MM.1S (cell line): ENCODE measurements around the gene GNA14.

ENCODE experiments used
- DNase-seq: peaks from one replicate; pipeline ENCODE4 v3.0.0-alpha.2; 2015
- H2AFZ ChIP-seq: fragments of 300-600 bp; sonication (generic); 2 replicates; pipeline ENCODE4 v1.6.0; 2016; ENCODE audit warnings: antibody characterized with exemption, low read length
- H3F3A ChIP-seq: fragments of 300-600 bp; sonication (generic); 2 replicates; pipeline ENCODE4 v1.6.1; 2016; ENCODE audit warnings: mild to moderate bottlenecking, antibody characterized with exemption, low read length, moderate library complexity, mixed read lengths; ENCODE audit not compliant: insufficient read depth
- H3K27ac ChIP-seq: fragments of 300-600 bp; sonication (generic); 2 replicates; pipeline ENCODE4 v1.5.1; 2016; ENCODE audit warnings: mild to moderate bottlenecking, low read length
- H3K27me3 ChIP-seq: fragments of 300-600 bp; sonication (generic); replicated peaks from 2 replicates; pipeline ENCODE4 v1.6.0; 2016; ENCODE audit warnings: low read length; ENCODE audit not compliant: insufficient read depth
- H3K36me3 ChIP-seq: fragments of 300-600 bp; sonication (generic); replicated peaks from 2 replicates; pipeline ENCODE4 v1.6.1; 2016; ENCODE audit warnings: mild to moderate bottlenecking, low read length, mixed read lengths; ENCODE audit not compliant: insufficient read depth
- H3K4me1 ChIP-seq: fragments of 300-600 bp; sonication (generic); 2 replicates; pipeline ENCODE4 v1.6.1; 2016; ENCODE audit warnings: low read length, mixed read lengths
- H3K4me2 ChIP-seq: fragments of 300-600 bp; sonication (generic); 2 replicates; pipeline ENCODE4 v1.6.0; 2016; ENCODE audit warnings: low read depth, low read length
- H3K4me3 ChIP-seq: fragments of 300-600 bp; sonication (generic); 2 replicates; pipeline ENCODE4 v1.5.1; 2016; ENCODE audit warnings: low read length, mixed read lengths
- H3K79me2 ChIP-seq: fragments of 300-600 bp; sonication (generic); 2 replicates; pipeline ENCODE4 v1.6.1; 2016; ENCODE audit warnings: mixed run types, low read length, mixed read lengths
- H3K9ac ChIP-seq: fragments of 300-600 bp; sonication (generic); 2 replicates; pipeline ENCODE4 v1.6.1; 2016; ENCODE audit warnings: low read length, mixed read lengths
- H3K9me2 ChIP-seq: fragments of 300-600 bp; sonication (generic); replicated peaks from 2 replicates; pipeline ENCODE4 v1.6.1; 2016; ENCODE audit warnings: mild to moderate bottlenecking, low read length, mixed read lengths; ENCODE audit not compliant: insufficient read depth
- H3K9me3 ChIP-seq: fragments of 300-600 bp; sonication (generic); replicated peaks from 2 replicates; pipeline ENCODE4 v1.6.1; 2016; ENCODE audit warnings: mild to moderate bottlenecking, low read length, mixed read lengths; ENCODE audit not compliant: insufficient read depth
- H4K20me1 ChIP-seq: fragments of 300-600 bp; sonication (generic); 2 replicates; pipeline ENCODE4 v1.6.1; 2016; ENCODE audit warnings: mild to moderate bottlenecking, low read length, moderate library complexity, mixed read lengths; ENCODE audit not compliant: insufficient read depth
- EZH2 ChIP-seq: fragments of 300-600 bp; sonication (generic); optimal IDR thresholded peaks from 2 replicates; pipeline ENCODE3; 2017; ENCODE audit warnings: low read depth, mild to moderate bottlenecking, antibody characterized with exemption, low read length, mixed read lengths
- EZH2phosphoT487 ChIP-seq: fragments of 300-600 bp; sonication (generic); IDR thresholded peaks from 2 replicates; pipeline ENCODE4 v1.6.1; 2018; ENCODE audit warnings: antibody characterized with exemption, low read length
- TF ChIP-seq, protein P1 (sequence below): fragments of 300-600 bp; sonication (generic); IDR thresholded peaks from 2 replicates; pipeline ENCODE4 v1.5.1; 2016; ENCODE audit warnings: antibody characterized with exemption, low read length, mixed read lengths

Gene GNA14

DNA sequence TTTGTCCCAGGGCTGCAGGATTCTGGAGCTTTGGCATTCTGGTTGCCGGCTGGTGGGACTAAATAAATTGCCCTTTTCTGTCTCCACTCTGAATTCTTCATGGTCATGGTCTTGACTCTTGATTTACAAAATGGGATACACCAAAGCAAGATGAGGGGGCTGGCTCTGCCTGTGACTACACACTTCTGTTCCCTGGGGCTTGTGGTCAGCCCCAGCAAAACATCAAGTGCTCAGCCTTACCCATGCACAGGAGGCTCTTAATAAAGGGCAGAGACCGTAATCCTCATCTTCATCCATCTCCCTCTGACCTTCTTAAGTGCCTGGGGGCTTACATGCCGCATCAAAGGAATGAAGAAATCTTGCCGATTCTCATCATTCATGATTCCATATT is 198.0 kb downstream of the GNA14 start:
- H3K36me3 ChIP-seq: no peaks in the 10 kb centered on the region
- no peak overlapping the region for H3K27ac ChIP-seq
- H3K4me1 ChIP-seq: no peaks in the 10 kb centered on the region
- H3K4me3 ChIP-seq: no peak overlapping the region
- H3K9ac ChIP-seq: no peak overlapping the region
- H4K20me1 ChIP-seq: no peaks in the 10 kb centered on the region
- H3K79me2 ChIP-seq: no peaks in the 10 kb centered on the region
- no peak for DNase-seq
- H3K9me3 ChIP-seq: no peaks in the 10 kb centered on the region
- no peak overlapping the region for H3K4me2 ChIP-seq
- no peaks in the 10 kb centered on the region for H3K27me3 ChIP-seq
- H3F3A ChIP-seq: no peaks in the 10 kb centered on the region
- no peak overlapping the region for H2AFZ ChIP-seq
- no peak for TF ChIP-seq EZH2phosphoT487
- TF ChIP-seq, protein P1, sequence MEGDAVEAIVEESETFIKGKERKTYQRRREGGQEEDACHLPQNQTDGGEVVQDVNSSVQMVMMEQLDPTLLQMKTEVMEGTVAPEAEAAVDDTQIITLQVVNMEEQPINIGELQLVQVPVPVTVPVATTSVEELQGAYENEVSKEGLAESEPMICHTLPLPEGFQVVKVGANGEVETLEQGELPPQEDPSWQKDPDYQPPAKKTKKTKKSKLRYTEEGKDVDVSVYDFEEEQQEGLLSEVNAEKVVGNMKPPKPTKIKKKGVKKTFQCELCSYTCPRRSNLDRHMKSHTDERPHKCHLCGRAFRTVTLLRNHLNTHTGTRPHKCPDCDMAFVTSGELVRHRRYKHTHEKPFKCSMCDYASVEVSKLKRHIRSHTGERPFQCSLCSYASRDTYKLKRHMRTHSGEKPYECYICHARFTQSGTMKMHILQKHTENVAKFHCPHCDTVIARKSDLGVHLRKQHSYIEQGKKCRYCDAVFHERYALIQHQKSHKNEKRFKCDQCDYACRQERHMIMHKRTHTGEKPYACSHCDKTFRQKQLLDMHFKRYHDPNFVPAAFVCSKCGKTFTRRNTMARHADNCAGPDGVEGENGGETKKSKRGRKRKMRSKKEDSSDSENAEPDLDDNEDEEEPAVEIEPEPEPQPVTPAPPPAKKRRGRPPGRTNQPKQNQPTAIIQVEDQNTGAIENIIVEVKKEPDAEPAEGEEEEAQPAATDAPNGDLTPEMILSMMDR: no peak
- no peak for TF ChIP-seq EZH2
- H3K9me2 ChIP-seq: no peaks in the 10 kb centered on the region

DNA sequence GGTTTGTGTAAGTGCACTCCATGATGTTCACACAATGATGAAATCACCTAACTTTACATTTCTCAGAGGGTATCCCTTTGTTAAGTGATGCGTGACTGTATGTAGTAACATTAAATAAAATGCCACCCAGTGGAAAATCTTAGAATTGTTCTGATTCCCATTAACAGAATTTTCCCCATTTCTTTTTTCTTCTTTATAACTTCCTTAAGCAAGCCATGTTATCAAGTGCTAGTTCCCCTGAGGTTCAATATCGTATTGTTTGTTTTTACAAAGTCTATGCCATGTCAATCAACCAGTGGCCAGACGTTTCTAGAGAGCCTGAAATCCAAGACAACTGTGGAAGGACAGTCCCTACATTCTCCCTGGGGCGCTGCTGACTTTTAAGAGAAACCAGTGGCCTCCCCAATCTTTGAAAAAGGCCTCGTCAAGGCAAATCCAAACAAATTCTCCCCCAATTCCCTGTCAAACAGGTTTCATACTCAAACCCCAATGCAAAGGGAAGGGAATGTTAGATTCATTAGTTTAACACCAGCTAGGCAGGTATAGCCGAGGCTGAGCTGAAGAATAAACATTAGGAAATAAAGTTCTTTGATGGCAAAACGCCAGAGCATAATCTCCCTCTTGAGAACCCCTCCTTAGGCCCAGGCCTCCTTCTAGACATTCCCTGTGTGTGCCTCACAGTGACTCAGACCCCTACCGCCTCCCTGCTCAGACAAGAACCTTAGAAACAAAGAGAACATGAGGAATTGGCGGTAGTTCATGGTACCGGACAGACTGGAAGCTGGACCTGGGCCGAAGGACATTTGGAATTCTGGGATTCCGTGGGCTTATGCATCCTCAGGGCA is 198.7 kb downstream of the GNA14 start:
- Histone ChIP-seq H3K27ac (no peak overlapping the region), H3K9me2 (no peaks in the 10 kb centered on the region), H3K9me3 (no peaks in the 10 kb centered on the region), H3K4me2 (no peak overlapping the region), H3K4me3 (no peak overlapping the region), H3K36me3 (no peaks in the 10 kb centered on the region), H3K79me2 (no peaks in the 10 kb centered on the region), H4K20me1 (no peaks in the 10 kb centered on the region), H2AFZ (no peak overlapping the region), H3K4me1 (no peaks in the 10 kb centered on the region), H3F3A (no peaks in the 10 kb centered on the region), H3K9ac (no peak overlapping the region), H3K27me3 (no peaks in the 10 kb centered on the region)
- DNase-seq: no peak
- TF ChIP-seq, protein P1: no peak
- TF ChIP-seq EZH2phosphoT487 (no peak), EZH2 (no peak)

DNA sequence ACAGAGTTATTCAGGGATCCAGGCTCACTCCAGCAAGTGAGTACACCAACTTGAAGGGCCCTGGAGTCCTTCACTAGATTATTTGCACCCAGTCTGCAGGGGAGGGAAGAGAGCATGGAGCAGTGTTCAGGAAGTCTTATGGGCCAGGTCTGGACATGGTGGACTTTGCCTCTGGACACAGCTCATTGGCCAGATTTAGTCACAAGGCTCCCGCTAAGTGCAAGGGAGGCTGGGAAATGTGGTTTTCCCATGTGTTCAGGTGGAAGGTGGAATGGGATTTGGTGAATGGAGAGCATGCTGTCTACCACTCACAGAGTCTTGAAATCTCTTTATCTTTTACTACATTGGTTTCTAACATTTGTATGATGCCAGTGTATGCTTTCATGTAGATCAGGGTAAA is 200.5 kb downstream of the GNA14 start:
- H4K20me1 ChIP-seq: no peaks in the 10 kb centered on the region
- no peaks in the 10 kb centered on the region for H3K9me3 ChIP-seq
- no peaks in the 10 kb centered on the region for H3K9me2 ChIP-seq
- no peak overlapping the region for H3K4me2 ChIP-seq
- no peaks in the 10 kb centered on the region for H3K4me1 ChIP-seq
- H3F3A ChIP-seq: no peaks in the 10 kb centered on the region
- TF ChIP-seq, protein P1: no peak
- TF ChIP-seq EZH2phosphoT487 (no peak), EZH2 (no peak)
- no peak overlapping the region for H3K4me3 ChIP-seq
- H3K9ac ChIP-seq: no peak overlapping the region
- no peaks in the 10 kb centered on the region for H3K79me2 ChIP-seq
- no peaks in the 10 kb centered on the region for H3K27me3 ChIP-seq
- H3K27ac ChIP-seq: no peak overlapping the region
- no peak overlapping the region for H2AFZ ChIP-seq
- no peak for DNase-seq
- H3K36me3 ChIP-seq: no peaks in the 10 kb centered on the region
